DND-41 (cell line): ENCODE data around the gene PINLYP.

Source experiments
- ATAC-seq: fragments of 200-7000 bp; cut with Tn5 transposase; 3 replicates; pipeline ENCODE4 v1.9.1; 2021; ENCODE audit warnings: low read depth; ENCODE audit not compliant: insufficient read depth
- DNase-seq: peaks from one replicate; pipeline ENCODE4 v3.0.0-alpha.2; 2020
- H2AFZ ChIP-seq: 2 replicates; pipeline ENCODE4 v1.6.0; 2012; ENCODE audit warnings: low read depth, low read length
- H3K27ac ChIP-seq: 2 replicates; pipeline ENCODE4 v1.5.1; 2012; ENCODE audit warnings: low read length, inconsistent platforms
- H3K27me3 ChIP-seq: fragments of 200-600 bp; sonication (generic); 2 replicates; pipeline ENCODE4 v1.6.0; 2012; ENCODE audit warnings: low read length, mild to moderate bottlenecking, inconsistent platforms; ENCODE audit not compliant: insufficient read depth, poor library complexity
- H3K36me3 ChIP-seq: 2 replicates; pipeline ENCODE4 v1.5.1; 2012; ENCODE audit warnings: low read length, inconsistent platforms; ENCODE audit not compliant: insufficient read depth
- H3K4me1 ChIP-seq: 2 replicates; pipeline ENCODE4 v1.5.1; 2012; ENCODE audit warnings: mild to moderate bottlenecking, low read length; ENCODE audit not compliant: insufficient read depth
- H3K4me2 ChIP-seq: 2 replicates; pipeline ENCODE4 v1.6.0; 2012; ENCODE audit warnings: mild to moderate bottlenecking, moderate library complexity, low read length, inconsistent platforms; ENCODE audit not compliant: insufficient read depth
- H3K4me3 ChIP-seq, 2 experiments: fragments of 200-600 bp in 1 of 2; shearing (Covaris generic) in 1 of 2; 2 replicates each; pipeline ENCODE4 v1.5.1; 2012 to 2016; ENCODE audit warnings: inconsistent platforms in 2 of 2, low read length in 2 of 2, mild to moderate bottlenecking in 2 of 2, low read depth in 1 of 2, moderate library complexity in 1 of 2
- H3K79me2 ChIP-seq: 2 replicates; pipeline ENCODE4 v1.6.0; 2012; ENCODE audit warnings: low read length, inconsistent platforms; ENCODE audit not compliant: insufficient read depth
- H3K9ac ChIP-seq: 2 replicates; pipeline ENCODE4 v1.6.0; 2012; ENCODE audit warnings: low read depth, mild to moderate bottlenecking, inconsistent platforms, low read length, moderate library complexity
- H3K9me3 ChIP-seq: 2 replicates; pipeline ENCODE4 v1.5.1; 2012; ENCODE audit warnings: low read length, moderate library complexity, mild to moderate bottlenecking, inconsistent platforms; ENCODE audit not compliant: insufficient read depth, severe bottlenecking
- H4K20me1 ChIP-seq: 2 replicates; pipeline ENCODE4 v1.6.0; 2012; ENCODE audit warnings: low read length; ENCODE audit not compliant: insufficient read depth
- EZH2 ChIP-seq: IDR thresholded peaks from 3 replicates; pipeline ENCODE4 v1.6.1; 2012; ENCODE audit warnings: borderline replicate concordance, low read depth, mild to moderate bottlenecking, moderate library complexity, low read length, inconsistent platforms; ENCODE audit not compliant: severe bottlenecking
- TF ChIP-seq, protein P1 (sequence below): IDR thresholded peaks from 2 replicates; pipeline ENCODE4 v1.5.1; 2012; ENCODE audit warnings: borderline replicate concordance, low read length, moderate library complexity, mild to moderate bottlenecking; ENCODE audit not compliant: poor library complexity, severe bottlenecking; ENCODE audit errors: extremely low read depth

PINLYP gene

DNA sequence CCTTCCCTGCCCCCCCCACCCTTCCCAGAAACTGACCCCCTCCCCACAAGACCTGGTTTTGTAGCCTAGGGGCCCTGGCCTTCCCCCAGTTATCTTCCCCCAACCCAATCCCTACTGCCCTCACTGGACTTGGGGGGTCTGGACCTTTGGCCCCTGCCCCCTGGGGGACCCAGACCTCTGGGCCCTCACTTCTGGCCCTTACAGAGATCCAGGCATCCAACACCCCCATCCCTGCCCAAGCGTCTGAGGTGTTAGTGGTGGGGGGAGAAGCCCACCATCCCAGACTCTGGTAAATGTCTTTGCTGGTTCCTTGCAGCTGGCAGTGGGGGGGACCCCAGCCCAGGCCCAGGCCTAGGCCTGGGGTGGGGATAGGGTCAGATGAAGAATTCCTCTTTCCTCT lies 47.4 kb downstream of the PINLYP start:
- no peak overlapping the region for H3K4me3 ChIP-seq
- H3K79me2 ChIP-seq, result peaks cover 17% of the 10 kb centered on the region
- no peaks in the 10 kb centered on the region for H4K20me1 ChIP-seq
- H3K36me3 ChIP-seq, result no peaks in the 10 kb centered on the region; the same call in 1 of the 2 replicates
- H3K27ac ChIP-seq, result no peak overlapping the region
- no peaks in the 10 kb centered on the region for H3K27me3 ChIP-seq
- H3K9ac ChIP-seq, result no peak overlapping the region
- TF ChIP-seq, protein P1, sequence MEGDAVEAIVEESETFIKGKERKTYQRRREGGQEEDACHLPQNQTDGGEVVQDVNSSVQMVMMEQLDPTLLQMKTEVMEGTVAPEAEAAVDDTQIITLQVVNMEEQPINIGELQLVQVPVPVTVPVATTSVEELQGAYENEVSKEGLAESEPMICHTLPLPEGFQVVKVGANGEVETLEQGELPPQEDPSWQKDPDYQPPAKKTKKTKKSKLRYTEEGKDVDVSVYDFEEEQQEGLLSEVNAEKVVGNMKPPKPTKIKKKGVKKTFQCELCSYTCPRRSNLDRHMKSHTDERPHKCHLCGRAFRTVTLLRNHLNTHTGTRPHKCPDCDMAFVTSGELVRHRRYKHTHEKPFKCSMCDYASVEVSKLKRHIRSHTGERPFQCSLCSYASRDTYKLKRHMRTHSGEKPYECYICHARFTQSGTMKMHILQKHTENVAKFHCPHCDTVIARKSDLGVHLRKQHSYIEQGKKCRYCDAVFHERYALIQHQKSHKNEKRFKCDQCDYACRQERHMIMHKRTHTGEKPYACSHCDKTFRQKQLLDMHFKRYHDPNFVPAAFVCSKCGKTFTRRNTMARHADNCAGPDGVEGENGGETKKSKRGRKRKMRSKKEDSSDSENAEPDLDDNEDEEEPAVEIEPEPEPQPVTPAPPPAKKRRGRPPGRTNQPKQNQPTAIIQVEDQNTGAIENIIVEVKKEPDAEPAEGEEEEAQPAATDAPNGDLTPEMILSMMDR, result no peak
- no peak for TF ChIP-seq EZH2
- DNase-seq (no peak), ATAC-seq (no peak)
- no peak overlapping the region for H2AFZ ChIP-seq
- no peaks in the 10 kb centered on the region for H3K9me3 ChIP-seq
- H3K4me2 ChIP-seq, result no peak overlapping the region
- H3K4me1 ChIP-seq, result peaks cover 24% of the 10 kb centered on the region

DNA sequence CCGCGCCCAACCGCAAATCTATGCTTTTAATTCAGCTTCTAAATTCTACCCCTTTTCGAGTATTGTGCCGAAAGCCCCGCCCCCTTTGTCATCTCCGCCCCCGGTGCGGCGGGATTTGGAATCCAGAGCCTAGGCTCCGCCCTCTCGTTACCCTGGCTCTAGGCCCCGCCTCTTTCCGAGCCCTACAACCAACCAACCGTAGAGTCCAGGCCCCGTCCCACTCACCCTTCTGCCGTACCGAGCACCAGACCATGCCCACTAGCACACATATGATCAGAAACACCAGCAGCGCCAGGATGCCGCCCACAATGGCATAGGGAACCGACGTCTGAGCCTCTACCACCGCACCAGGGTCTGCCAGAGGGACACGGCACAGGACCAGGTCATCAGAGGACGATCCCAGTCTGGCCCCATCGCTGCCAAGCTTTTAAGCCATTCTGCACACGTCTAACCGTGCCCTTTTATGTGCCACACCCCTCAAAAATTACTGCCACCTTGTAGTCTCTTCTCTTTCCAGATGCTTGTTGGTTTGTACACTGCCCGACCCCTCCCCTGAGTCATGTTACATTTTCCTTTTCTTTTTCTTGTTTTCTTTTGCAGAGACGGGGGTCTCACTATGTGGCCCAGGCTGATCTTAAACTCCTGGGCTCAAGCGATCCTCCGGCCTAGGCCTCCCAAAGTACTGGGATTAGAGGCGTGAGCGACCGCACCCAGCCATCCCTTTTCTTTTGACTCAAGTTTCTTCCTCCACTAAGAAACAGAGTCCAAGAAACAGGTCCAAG lies 48.5 kb downstream of the PINLYP start:
- Histone ChIP-seq H2AFZ (no peak overlapping the region), H3K9me3 (no peaks in the 10 kb centered on the region), H3K27me3 (no peaks in the 10 kb centered on the region), H3K9ac (no peak overlapping the region), H3K4me2 (no peak overlapping the region), H3K4me1 (peaks cover 15% of the 10 kb centered on the region), H3K79me2 (peaks cover 6% of the 10 kb centered on the region), H3K36me3 (no peaks in the 10 kb centered on the region; the same call in 1 of the 2 replicates), H4K20me1 (no peaks in the 10 kb centered on the region), H3K4me3 (no peak overlapping the region), H3K27ac (no peak overlapping the region)
- ATAC-seq (no peak), DNase-seq (peak; percentile 12)
- TF ChIP-seq, protein P1, result no peak
- no peak for TF ChIP-seq EZH2

DNA sequence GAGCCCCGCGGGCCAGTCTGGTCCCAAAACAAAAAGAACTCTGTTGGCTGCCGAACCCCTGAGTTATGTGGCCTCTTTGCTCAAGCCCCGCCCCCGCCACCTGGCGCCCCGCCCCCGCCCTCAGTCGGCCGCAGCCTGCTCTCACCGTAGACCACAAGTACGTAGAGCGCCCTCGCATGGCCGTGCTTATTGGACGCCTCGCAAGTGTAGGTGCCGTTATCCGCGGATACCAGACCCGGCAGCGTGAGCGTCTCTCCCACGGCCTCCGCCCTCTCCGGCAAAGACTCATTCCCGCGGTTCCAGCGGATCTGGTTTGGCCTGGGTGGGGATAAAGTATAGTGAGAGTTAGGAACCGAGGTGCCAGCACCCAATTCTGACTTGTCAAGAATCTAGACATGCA lies 49.3 kb downstream of the PINLYP start:
- no peak overlapping the region for H3K4me2 ChIP-seq
- ATAC-seq, result peak; percentile 53
- no peak overlapping the region for H2AFZ ChIP-seq

More for the DNA sequence above, 49.3 kb downstream of the PINLYP start:
- no peak overlapping the region for H3K9ac ChIP-seq
- no peaks in the 10 kb centered on the region for H3K36me3 ChIP-seq
- H3K79me2 ChIP-seq, result 0 out of 2 replicates have a peak, but pooled peaks cover 3% of the 10 kb centered on the region
- no peaks in the 10 kb centered on the region for H3K9me3 ChIP-seq
- peak; percentile 74 for DNase-seq
- H3K27ac ChIP-seq, result no peak overlapping the region
- TF ChIP-seq EZH2, result no peak
- TF ChIP-seq, protein P1, result peak; percentile 17
- H3K4me3 ChIP-seq, result no peak overlapping the region
- H3K4me1 ChIP-seq, result peaks cover 11% of the 10 kb centered on the region
- H4K20me1 ChIP-seq, result no peaks in the 10 kb centered on the region
- H3K27me3 ChIP-seq, result no peaks in the 10 kb centered on the region
